ENCODE data around the gene IMP3. TPM values are rescaled to one million over a fixed set of nuclear protein-coding genes. Genes with fewer than 3 reads are reported as not detected.
"Not testable (repeated sequence)": the region's sequence is repeated elsewhere in the genome, so short reads cannot be mapped to it uniquely, and the experiment has no call there.

The IMP3 gene
- polyA plus RNA-seq, 1 donor (not counting 4 experiments of a cell fraction or from before 2014, with no cell fraction given): 70.4 TPM

GRCh38 chr15:75680007-75680789, 40.2 kb upstream of the IMP3 start:
- dilution Hi-C loops (cut with MboI; ENCODE audit: extremely low pct_ligation_motif_present, low sequenced_read_pairs): no loop called here
- H3K27ac ChIP-seq (ENCODE audit: control insufficient read depth, insufficient read depth, low read length): no peak overlapping the region
- H3K4me3 ChIP-seq (ENCODE audit: control insufficient read depth in 2 of 3, extremely low read depth in 1 of 3, insufficient read depth in 2 of 3, low read depth in 1 of 3, low read length in 3 of 3): no peak overlapping the region
- H3K4me2 ChIP-seq (ENCODE audit: control insufficient read depth, extremely low read depth, insufficient read depth, low read depth, low read length): no peak overlapping the region
- no peaks in the 10 kb centered on the region for H3K79me2 ChIP-seq (ENCODE audit: control insufficient read depth, insufficient read depth, low read length)
- TF ChIP-seq CTCF (optimal IDR thresholded peaks at IDR 0.05 in 1 of 3, IDR thresholded peaks at IDR 0.05 in 1 of 3, conservative IDR thresholded peaks at IDR 0.05 in 1 of 3; ENCODE audit: extremely low read depth in 1 of 3, insufficient read depth in 2 of 3, low read length in 3 of 3) (no peak), EZH2 (IDR thresholded peaks at IDR 0.05; ENCODE audit: low read length) (no peak)
- no peak overlapping the region for H3K9ac ChIP-seq (ENCODE audit: control insufficient read depth, extremely low read depth, insufficient read depth, low read length)
- H2AFZ ChIP-seq (ENCODE audit: control insufficient read depth, low read length): no peak overlapping the region
- H4K20me1 ChIP-seq (ENCODE audit: control insufficient read depth, extremely low read depth, insufficient read depth, low read length): no peaks in the 10 kb centered on the region
- no peaks in the 10 kb centered on the region for H3K27me3 ChIP-seq (ENCODE audit: control insufficient read depth, extremely low read depth, insufficient read depth, low read length)
- no peak for FAIRE-seq
- no peak for DNase-seq (ENCODE audit: low read depth, low spot score)
- H3K9me1 ChIP-seq (ENCODE audit: control insufficient read depth, extremely low read depth, insufficient read depth, low read length): no peaks in the 10 kb centered on the region
- peaks cover 10% of the 10 kb centered on the region for H3K4me1 ChIP-seq (ENCODE audit: control insufficient read depth, extremely low read depth, insufficient read depth, low read length)
- H3K36me3 ChIP-seq (ENCODE audit: control insufficient read depth in 2 of 2, extremely low read depth in 1 of 2, insufficient read depth in 2 of 2, low read length in 2 of 2): no peaks in the 10 kb centered on the region
- H3K9me3 ChIP-seq (ENCODE audit: control insufficient read depth, low read depth, low read length): no peaks in the 10 kb centered on the region

GRCh38 chr15:75678324-75678690, 38.3 kb upstream of the IMP3 start:
- H3K9me1 ChIP-seq (ENCODE audit: control insufficient read depth, extremely low read depth, insufficient read depth, low read length); FAIRE-seq; H3K79me2 ChIP-seq (ENCODE audit: control insufficient read depth, insufficient read depth, low read length); H3K9ac ChIP-seq (ENCODE audit: control insufficient read depth, extremely low read depth, insufficient read depth, low read length); H4K20me1 ChIP-seq (ENCODE audit: control insufficient read depth, extremely low read depth, insufficient read depth, low read length); H3K36me3 ChIP-seq (ENCODE audit: control insufficient read depth in 2 of 2, extremely low read depth in 1 of 2, insufficient read depth in 2 of 2, low read length in 2 of 2); H3K4me3 ChIP-seq (ENCODE audit: control insufficient read depth in 2 of 3, extremely low read depth in 1 of 3, insufficient read depth in 2 of 3, low read depth in 1 of 3, low read length in 3 of 3); H3K27ac ChIP-seq (ENCODE audit: control insufficient read depth, insufficient read depth, low read length); H2AFZ ChIP-seq (ENCODE audit: control insufficient read depth, low read length); dilution Hi-C loops (cut with MboI; ENCODE audit: extremely low pct_ligation_motif_present, low sequenced_read_pairs); H3K27me3 ChIP-seq (ENCODE audit: control insufficient read depth, extremely low read depth, insufficient read depth, low read length); DNase-seq (ENCODE audit: low read depth, low spot score); H3K4me2 ChIP-seq (ENCODE audit: control insufficient read depth, extremely low read depth, insufficient read depth, low read depth, low read length); H3K9me3 ChIP-seq (ENCODE audit: control insufficient read depth, low read depth, low read length): not testable (repeated sequence)
- H3K4me1 ChIP-seq (ENCODE audit: control insufficient read depth, extremely low read depth, insufficient read depth, low read length): peaks cover 14% of the 10 kb centered on the region
